DOHH2 (cell line): Measurements from ENCODE around the gene KIF21A.

Source experiments
- CTCF ChIP-seq: fragments of 200-600 bp; sonication (generic); IDR thresholded peaks from one replicate; pipeline ENCODE4 v1.5.1; 2014; ENCODE audit warnings: antibody characterized with exemption, mild to moderate bottlenecking, low read depth, low read length; ENCODE audit not compliant: poor library complexity, severe bottlenecking
- EZH2phosphoT487 ChIP-seq: fragments of 200-600 bp; sonication (generic); IDR thresholded peaks from 2 replicates; pipeline ENCODE4 v1.6.1; 2017; ENCODE audit warnings: borderline replicate concordance, mild to moderate bottlenecking, antibody characterized with exemption, low read length, moderate library complexity, mixed read lengths

- TF ChIP-seq CTCF: no peak
- TF ChIP-seq EZH2phosphoT487: no peak
Observed at GRCh38 chr12:39442831-39443080, 164 bp downstream of the KIF21A start.
